Uterus (tissue), 4 donors: ENCODE data around the gene SUSD1. TPM values are rescaled to one million over a fixed set of nuclear protein-coding genes. Genes with fewer than 3 reads are reported as not detected.

ENCODE experiments used
- DNase-seq, 2 donors: peaks; one replicate each; pipeline ENCODE4 v3.0.0-alpha.2; 2019 to 2020
- H3K27ac ChIP-seq, 2 donors: fragments of 200-600 bp; sonication (generic); 1 replicate in 1 of 2; 2 replicates in 1 of 2; pipeline ENCODE4 v1.5.1; 2016 to 2018
- H3K27me3 ChIP-seq, 2 donors: fragments of 200-600 bp; sonication (generic); one replicate each; pipeline ENCODE4 v1.5.1; 2018 to 2019; ENCODE audit warnings: control low read depth in 1 of 2
- H3K36me3 ChIP-seq, 2 donors: fragments of 200-600 bp; sonication (generic); one replicate each; pipeline ENCODE4 v1.5.1; 2019; ENCODE audit warnings: control low read depth in 1 of 2
- H3K4me1 ChIP-seq, 2 donors: fragments of 200-600 bp; sonication (generic); one replicate each; pipeline ENCODE4 v1.5.1; 2018 to 2019; ENCODE audit warnings: control low read depth in 1 of 2
- H3K4me3 ChIP-seq, 2 donors: fragments of 200-600 bp; sonication (generic); 1 replicate in 1 of 2; 2 replicates in 1 of 2; pipeline ENCODE4 v1.5.1; 2018 to 2019; ENCODE audit warnings: mild to moderate bottlenecking in 1 of 2
- H3K9me3 ChIP-seq, 2 donors: fragments of 200-600 bp; sonication (generic); one replicate each; pipeline ENCODE4 v1.5.1; 2019; ENCODE audit warnings: control low read depth in 1 of 2
- POLR2A ChIP-seq, 2 donors: fragments of 450-650 bp; IDR thresholded peaks; one replicate each; pipeline ENCODE4 v1.6.1; 2016; ENCODE audit warnings: antibody characterized with exemption in 2 of 2, mild to moderate bottlenecking in 1 of 2, moderate library complexity in 1 of 2
- intact Hi-C: fragments of 100-400 bp; cut with DNase I; formaldehyde crosslinking; loops from one replicate; pipeline ENCODE4 v1.15.1; 2023; ENCODE audit warnings: low total_unique reads
- total RNA-seq, 4 donors: library from RNA; depleted of rRNA in 3 of 4; stranded (reverse); fragments of >200 nt in 3 of 4; gene quantifications; one replicate each; pipeline versions ENCODE4 v1.1.0 to v1.2.4, GENCODE V29; 2014 to 2023
- TF ChIP-seq, protein P1 (sequence below), 4 experiments: fragments of 200-600 bp in 2 of 4; fragments of 450-650 bp in 2 of 4; sonication (generic) in 2 of 4; IDR thresholded peaks; one replicate each; pipeline ENCODE4 v1.5.1; 2016 to 2019; ENCODE audit warnings: antibody characterized with exemption in 4 of 4, mild to moderate bottlenecking in 2 of 4, moderate library complexity in 1 of 4
- donor health status: DM: yes; HTN: yes; CAD: no.

SUSD1 gene
- total RNA-seq, 4 donors from 2014 or later, result 2.9 to 22.5 (median 10.0) TPM

DNA sequence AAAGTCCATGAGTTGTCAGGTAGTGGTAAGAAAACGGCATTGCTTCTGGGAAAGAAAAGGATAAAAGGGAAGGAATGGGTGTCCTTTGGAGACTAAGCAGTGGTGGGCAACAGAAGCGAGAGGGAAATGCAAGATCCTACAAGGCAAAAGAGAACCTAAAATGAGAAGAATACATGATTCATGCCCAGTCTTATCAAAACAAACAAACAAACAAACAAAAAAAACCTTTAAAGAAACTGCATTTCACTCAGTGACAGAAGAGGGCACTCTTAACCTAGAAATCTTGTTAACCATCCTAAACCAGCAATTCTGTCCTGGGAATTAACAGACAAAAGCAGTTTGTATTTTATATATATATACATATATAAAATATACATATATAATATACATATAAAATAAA, 88.5 kb downstream of the SUSD1 start:
- no peaks in the 10 kb centered on the region for H3K4me1 ChIP-seq
- no peaks in the 10 kb centered on the region for H3K27me3 ChIP-seq
- no peaks in the 10 kb centered on the region for H3K36me3 ChIP-seq
- H3K27ac ChIP-seq, result no peak overlapping the region
- TF ChIP-seq, protein P1, sequence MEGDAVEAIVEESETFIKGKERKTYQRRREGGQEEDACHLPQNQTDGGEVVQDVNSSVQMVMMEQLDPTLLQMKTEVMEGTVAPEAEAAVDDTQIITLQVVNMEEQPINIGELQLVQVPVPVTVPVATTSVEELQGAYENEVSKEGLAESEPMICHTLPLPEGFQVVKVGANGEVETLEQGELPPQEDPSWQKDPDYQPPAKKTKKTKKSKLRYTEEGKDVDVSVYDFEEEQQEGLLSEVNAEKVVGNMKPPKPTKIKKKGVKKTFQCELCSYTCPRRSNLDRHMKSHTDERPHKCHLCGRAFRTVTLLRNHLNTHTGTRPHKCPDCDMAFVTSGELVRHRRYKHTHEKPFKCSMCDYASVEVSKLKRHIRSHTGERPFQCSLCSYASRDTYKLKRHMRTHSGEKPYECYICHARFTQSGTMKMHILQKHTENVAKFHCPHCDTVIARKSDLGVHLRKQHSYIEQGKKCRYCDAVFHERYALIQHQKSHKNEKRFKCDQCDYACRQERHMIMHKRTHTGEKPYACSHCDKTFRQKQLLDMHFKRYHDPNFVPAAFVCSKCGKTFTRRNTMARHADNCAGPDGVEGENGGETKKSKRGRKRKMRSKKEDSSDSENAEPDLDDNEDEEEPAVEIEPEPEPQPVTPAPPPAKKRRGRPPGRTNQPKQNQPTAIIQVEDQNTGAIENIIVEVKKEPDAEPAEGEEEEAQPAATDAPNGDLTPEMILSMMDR (IDR thresholded peaks at IDR 0.05), result peak; percentile 32 to 46 (median 42)
- no peak for TF ChIP-seq POLR2A (IDR thresholded peaks at IDR 0.05)
- H3K4me3 ChIP-seq, result no peak overlapping the region
- H3K9me3 ChIP-seq, result no peaks in the 10 kb centered on the region
- no peak for DNase-seq
- intact Hi-C loops, result no loop called here

DNA sequence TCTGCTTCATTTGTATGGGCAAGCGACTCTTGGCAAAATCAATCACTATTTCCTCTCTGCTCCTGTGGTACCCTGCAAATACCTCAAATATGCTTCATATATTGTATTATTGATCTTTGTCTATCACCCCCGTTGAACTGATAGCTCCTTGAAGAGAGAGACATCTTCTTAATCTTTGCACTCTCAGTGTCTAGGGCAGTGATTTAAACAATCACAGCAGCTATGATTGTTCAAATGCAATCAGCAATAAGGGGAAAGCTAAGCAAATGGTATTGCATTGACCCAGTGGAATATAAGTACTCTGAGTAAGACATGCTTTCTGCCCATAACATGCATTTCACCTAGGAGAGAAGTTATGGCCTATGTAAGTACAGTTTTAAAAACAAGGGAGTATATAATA, 90.2 kb downstream of the SUSD1 start:
- intact Hi-C loops, result no loop called here
- Histone ChIP-seq H3K4me3 (no peak overlapping the region), H3K9me3 (no peaks in the 10 kb centered on the region), H3K36me3 (no peaks in the 10 kb centered on the region), H3K4me1 (no peaks in the 10 kb centered on the region), H3K27ac (no peak overlapping the region), H3K27me3 (no peaks in the 10 kb centered on the region)
- TF ChIP-seq, protein P1 (IDR thresholded peaks at IDR 0.05), result no peak
- no peak for TF ChIP-seq POLR2A (IDR thresholded peaks at IDR 0.05)
- DNase-seq, result no peak

DNA sequence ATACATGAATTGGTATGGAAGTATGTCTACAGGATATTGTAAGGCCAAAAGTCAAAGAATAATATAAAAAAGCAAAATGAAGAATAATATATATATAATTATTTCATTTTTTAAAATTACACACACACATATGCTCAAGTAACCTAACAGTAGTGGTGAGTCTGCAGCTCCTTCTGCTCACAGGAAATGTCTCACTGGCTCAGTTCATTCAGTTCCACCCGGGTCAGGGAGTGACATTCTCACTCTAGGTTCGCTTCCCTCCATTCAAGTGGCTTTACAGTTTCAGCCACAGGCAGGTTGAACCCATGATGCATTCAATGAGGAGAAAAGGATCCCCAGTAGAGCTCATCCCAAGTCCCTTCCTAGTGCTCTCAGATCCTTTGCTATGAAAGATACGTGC, 90.8 kb downstream of the SUSD1 start:
- Histone ChIP-seq H3K36me3 (no peaks in the 10 kb centered on the region), H3K9me3 (no peaks in the 10 kb centered on the region), H3K4me3 (no peak overlapping the region), H3K4me1 (no peaks in the 10 kb centered on the region), H3K27ac (no peak overlapping the region), H3K27me3 (no peaks in the 10 kb centered on the region)
- intact Hi-C loops, result no loop called here
- TF ChIP-seq POLR2A (IDR thresholded peaks at IDR 0.05), result no peak
- TF ChIP-seq, protein P1 (IDR thresholded peaks at IDR 0.05), result no peak
- no peak for DNase-seq

DNA sequence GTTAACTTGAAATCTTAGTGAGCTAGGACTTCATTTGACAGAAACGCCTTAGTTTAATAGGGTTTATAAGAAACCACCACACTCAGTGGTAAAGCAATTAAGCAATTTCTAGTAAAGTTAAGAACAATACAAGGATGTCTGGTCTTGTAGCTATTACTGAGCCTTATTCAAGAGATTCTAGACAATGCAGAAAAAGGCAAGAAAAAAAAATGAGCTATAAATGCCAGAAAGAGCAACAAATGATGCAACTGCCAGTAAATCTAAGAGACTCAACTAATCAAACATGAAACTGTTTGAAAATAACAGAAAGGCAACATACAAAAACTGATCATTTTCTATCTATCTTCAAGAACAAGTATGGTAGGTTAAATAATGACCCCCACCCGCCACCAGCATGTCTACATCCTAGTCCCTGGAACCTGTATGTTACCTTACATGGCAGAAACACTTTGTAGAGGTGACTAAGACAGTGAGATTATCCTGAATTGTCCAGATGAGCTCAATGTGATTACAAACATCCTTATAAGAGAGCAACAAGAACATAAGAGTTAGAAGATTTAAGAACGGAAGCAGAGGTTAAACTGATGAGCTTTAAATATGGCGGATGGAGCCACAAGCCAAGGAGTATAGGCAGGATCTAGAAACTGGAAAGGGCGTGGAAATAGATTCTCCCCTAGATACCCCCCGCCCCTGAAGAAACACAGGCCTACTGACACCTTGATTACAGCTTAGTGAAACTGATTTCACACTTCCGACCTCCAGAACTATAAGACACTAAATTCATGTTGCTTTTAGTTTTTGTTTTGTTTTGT, 93.0 kb downstream of the SUSD1 start:
- intact Hi-C loops, result no loop called here
- no peaks in the 10 kb centered on the region for H3K36me3 ChIP-seq

More for the DNA sequence above, 93.0 kb downstream of the SUSD1 start:
- Histone ChIP-seq H3K9me3 (no peaks in the 10 kb centered on the region), H3K4me1 (no peaks in the 10 kb centered on the region), H3K27ac (no peak overlapping the region), H3K4me3 (no peak overlapping the region), H3K27me3 (no peaks in the 10 kb centered on the region)
- DNase-seq, result no peak
- TF ChIP-seq POLR2A (IDR thresholded peaks at IDR 0.05), result no peak
- TF ChIP-seq, protein P1 (IDR thresholded peaks at IDR 0.05), result no peak
